HG02938 (cell line): ENCODE data around the gene HS6ST3.

Experiments
- ATAC-seq: cut with Tn5 transposase; IDR thresholded peaks from one replicate; pipeline ENCODE4 v1.9.1; 2021; ENCODE audit warnings: mild to moderate bottlenecking, moderate library complexity; ENCODE audit not compliant: unreplicated experiment

Gene HS6ST3

DNA sequence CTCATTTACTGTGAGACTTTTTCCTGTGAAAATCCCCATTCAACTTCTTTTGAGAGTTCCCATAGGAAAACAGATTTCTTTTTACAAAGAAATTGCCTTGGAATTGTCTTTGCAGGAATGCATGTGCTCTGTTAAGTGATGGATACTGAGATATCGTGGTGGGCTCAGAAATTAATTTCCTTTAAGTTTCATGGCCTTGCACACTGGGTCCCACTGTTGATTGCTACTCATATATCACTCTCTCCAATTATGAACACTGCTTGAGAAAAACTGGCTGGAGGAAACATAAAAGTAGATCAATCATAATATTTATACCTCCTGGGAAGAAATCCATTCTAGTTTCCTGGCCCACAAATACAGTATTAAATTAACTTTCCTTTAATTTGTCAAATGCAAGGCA lies 773.1 kb downstream of the HS6ST3 start:
- no peak for ATAC-seq

- no peak for ATAC-seq
These were observed 781.6 kb downstream of the HS6ST3 start for GRCh38 chr13:96871469-96871868.

GRCh38 chr13:96880419-96880818 lies 790.5 kb downstream of the HS6ST3 start:
- no peak for ATAC-seq
